ENCODE measurements around the gene RAB24.
"Not testable (repeated sequence)": the region's sequence is repeated elsewhere in the genome, so short reads cannot be mapped to it uniquely, and the experiment has no call there.

RAB24 gene

GRCh38 chr5:177310757-177311391, 7.4 kb upstream of the RAB24 start:
- DNase-seq = peak; percentile 24

GRCh38 chr5:177310332-177310731, 6.8 kb upstream of the RAB24 start:
- DNase-seq = no peak

- peak; percentile 52 for DNase-seq
Measured at GRCh38 chr5:177309351-177310191, 6.1 kb upstream of the RAB24 start.

DNA sequence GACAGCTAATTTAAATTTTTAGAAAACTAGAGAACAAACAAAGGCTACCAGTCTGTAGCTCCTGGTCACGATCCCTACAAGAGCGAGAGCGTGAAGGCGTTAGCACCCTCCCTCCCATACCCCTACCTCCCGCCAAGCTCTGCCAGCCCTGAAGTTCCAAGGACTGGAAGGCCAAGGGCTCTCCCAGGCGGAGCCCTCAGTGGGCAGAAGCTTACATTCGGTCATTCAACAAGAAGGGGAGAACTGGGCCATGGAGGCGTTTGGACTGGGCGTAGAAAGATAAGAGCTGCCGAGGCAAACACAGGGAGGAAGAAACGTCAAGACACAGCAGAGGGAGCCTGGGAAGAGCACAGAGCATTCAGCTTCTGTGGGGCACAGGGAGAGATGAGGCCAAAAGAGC, 5.2 kb upstream of the RAB24 start:
- no peak for DNase-seq

DNA sequence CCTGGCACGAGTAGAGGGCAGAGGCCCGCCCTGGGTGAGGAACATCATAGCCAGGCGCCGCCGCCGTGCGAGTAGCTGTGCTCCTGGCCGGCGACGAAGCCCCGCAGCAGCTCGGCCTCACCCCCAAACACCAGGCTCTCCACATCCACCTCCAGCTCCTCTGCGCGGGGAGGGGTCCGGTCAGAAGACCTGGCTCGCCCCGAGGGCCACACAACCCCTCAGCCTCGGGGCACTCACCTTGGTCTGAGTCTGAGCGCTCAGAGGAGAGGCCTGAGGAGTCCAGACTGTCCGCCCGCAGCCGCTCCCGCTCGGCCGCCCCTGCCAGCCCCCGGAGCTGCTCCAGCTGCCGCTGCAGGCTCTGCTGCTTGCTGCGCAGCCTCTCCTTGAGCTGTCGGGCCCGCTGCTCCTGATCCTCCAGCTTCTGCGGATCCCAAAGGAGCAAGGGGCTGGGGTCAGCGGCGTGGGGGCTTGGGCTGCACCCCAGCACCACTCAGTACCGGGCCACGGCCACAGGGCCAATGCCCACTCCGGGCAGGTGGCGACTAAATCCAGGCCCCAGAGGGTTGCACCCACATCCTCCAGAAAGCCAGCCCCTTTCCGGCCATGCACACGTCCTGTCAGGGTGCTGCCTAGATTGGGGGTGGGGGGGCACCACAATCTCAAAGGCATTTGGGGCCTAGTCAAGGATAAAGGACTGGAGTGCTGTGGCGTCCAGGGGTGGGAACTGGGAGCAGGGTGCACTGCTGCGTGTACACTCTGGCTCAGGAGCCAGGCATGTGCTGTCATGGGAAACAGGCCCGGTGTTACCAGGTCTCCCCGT, 4.2 kb upstream of the RAB24 start:
- no peak for DNase-seq

- no peak for DNase-seq
Measured at GRCh38 chr5:177306674-177307543, 3.4 kb upstream of the RAB24 start.

DNA sequence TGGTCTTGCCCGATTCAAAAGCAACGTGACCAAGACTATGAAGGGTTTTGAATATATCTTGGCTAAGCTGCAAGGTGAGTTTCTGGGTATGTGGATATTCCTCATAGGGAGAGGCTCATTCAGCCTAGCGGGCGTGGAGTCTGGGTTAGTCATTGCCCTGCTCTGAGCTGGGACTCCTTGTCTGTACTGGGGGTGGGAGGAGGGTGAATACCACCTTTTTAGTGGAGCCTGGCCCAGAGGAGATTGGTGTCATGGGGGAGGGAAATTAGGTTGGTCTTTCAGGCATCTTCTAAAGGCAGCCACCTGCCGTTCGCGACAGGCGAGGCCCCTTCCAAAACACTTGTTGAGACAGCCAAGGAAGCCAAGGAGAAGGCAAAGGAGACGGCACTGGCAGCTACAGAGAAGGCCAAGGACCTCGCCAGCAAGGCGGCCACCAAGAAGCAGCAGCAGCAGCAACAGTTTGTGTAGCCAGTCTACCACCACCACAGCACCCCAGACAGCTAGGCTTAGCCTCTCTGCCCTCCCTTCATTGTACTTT, 2.7 kb upstream of the RAB24 start:
- DNase-seq = not testable (repeated sequence)

DNA sequence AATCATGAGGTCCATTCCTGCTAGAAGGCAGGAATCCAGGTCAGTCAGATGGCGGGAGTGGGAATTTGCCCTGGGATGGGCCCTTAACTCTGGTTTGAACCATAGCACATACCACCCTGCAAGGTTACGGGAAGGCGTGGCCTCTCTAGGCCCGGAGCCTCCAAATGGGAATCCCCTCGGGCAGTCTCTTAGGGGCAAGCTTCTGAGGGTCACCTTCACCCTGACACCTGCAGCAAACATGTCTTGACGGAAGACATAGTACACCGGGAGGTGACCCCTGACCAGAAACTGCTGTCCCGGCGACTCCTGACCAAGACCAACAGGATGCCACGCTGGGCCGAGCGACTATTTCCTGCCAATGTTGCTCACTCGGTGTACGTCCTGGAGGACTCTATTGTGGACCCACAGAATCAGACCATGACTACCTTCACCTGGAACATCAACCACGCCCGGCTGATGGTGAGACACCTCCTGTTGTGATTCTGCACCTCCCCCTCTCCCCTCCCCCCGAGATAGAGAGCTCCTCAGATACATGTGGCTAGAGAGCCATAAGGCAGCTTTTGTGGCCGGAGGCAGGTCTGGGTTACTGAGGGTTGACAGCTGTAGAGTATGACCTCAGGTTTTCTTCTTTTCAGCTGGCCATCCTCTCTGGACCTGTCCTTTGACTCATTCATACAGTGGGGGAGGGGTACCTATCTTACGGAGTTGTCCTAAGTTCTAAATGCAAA, 1.0 kb upstream of the RAB24 start:
- no peak for DNase-seq

DNA sequence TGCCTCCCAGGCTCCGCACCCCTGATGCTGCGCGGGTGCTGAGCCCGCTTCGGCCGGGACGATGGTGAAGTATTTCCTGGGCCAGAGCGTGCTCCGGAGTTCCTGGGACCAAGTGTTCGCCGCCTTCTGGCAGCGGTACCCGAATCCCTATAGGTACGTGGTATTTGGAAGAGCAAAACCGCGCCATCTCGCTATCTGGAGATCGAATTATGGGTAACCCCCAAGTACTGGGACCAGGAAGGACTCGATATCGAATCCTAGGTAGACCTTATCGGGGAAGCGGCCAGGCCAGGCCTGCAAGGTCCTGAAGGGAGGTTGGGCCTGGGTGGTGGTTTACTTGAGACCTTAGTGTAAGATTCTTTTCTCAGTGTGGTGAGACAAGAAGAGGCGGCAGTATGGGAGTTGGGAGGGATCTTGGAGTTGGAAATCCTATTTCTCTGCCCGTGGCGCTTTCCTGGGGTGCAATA, 439 bp upstream of the RAB24 start:
- DNase-seq = no peak

- no peak for DNase-seq
Measured at GRCh38 chr5:177302354-177303110, 987 bp downstream of the RAB24 start.

DNA sequence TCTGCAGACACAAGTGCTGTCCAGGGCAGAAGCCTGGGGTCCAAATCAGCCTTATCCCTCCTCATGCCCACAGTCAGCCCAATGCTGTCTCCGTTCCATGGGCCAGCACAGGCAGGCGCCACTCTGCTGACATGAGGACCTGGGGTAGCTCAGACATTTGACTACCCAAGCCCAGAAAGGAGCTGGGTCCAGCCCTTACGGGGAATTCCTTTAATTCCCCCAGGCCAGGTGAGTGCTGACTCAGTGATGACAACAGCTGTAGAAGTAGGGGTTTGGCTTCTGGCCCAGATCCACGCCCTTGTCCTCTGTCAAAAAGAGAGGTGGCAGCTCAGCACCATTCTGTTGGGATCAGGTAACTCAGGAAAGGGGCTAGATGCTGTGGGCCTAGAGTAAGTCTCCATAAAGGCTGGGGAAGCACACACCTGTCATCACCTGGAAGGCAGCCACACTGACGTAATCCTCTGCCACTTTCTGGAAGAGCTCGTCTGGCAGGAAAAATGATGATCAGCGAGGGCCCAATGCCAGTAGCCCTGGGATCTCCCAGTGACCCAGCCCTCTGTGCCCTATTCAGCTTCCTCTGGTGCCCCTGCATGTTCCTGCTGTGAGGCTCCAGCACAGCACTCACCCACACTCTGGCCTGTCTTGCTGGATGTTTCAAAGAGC, 1.9 kb downstream of the RAB24 start:
- DNase-seq = no peak

GRCh38 chr5:177300951-177301350, 2.6 kb downstream of the RAB24 start:
- no peak for DNase-seq

GRCh38 chr5:177300236-177300880, 3.2 kb downstream of the RAB24 start:
- DNase-seq = peak; percentile 66

DNA sequence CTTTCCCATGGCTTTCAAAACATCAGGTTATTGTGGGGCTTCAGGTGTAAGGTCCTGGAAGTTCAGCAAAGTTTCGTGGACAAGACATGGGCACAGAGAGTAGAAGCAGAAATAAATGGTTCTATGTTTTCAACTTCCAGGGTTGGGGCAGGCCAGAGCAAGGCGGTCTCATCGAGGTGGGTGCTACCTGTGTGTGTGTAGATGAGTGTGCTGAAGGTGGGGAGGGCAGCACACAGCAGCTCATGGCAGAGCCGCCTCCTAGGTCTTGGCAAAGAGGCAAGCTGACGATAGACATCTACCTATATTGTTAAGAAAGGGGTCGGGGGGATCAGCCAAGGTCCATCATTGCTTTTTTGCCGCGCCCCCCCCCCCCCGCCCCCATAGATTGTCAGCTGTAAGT, 3.8 kb downstream of the RAB24 start:
- DNase-seq = no peak

DNA sequence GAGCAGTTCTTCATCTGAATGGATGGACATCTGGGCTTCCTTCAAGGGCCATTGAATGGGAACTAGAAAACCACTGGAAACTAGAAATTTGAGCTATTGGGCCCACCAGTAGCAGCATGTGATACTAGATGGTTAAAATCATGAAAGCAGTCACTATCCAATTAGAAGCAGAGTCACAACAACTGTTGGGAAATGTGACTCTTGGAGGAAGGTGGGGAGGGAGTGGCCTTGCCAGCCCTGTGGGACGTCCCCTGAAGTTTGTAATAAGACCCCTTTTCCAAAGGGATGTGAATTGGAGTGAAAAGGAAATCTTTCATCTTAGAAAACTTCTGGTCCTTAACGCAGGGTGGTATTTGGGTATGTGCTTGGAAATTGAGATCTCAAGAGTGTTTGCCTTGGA, 5.6 kb downstream of the RAB24 start:
- no peak for DNase-seq

GRCh38 chr5:177296581-177296980, 6.9 kb downstream of the RAB24 start:
- DNase-seq = no peak

- no peak for DNase-seq
Measured at GRCh38 chr5:177295924-177296323, 7.6 kb downstream of the RAB24 start.

GRCh38 chr5:177294632-177295031, 8.9 kb downstream of the RAB24 start:
- no peak for DNase-seq

DNA sequence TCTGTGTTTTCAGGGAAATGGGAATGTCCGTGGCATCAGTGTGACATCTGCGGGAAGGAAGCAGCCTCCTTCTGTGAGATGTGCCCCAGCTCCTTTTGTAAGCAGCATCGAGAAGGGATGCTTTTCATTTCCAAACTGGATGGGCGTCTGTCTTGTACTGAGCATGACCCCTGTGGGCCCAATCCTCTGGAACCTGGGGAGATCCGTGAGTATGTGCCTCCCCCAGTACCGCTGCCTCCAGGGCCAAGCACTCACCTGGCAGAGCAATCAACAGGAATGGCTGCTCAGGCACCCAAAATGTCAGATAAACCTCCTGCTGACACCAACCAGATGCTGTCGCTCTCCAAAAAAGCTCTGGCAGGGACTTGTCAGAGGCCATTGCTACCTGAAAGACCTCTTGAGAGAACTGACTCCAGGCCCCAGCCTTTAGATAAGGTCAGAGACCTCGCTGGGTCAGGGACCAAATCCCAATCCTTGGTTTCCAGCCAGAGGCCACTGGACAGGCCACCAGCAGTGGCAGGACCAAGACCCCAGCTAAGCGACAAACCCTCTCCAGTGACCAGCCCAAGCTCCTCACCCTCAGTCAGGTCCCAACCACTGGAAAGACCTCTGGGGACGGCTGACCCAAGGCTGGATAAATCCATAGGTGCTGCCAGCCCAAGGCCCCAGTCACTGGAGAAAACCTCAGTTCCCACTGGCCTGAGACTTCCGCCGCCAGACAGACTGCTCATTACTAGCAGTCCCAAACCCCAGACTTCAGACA, 9.5 kb downstream of the RAB24 start:
- no peak for DNase-seq
